HK-2 (cell line): Measurements from ENCODE around the gene CFAP46.
"Not testable (repeated sequence)": the region's sequence is repeated elsewhere in the genome, so short reads cannot be mapped to it uniquely, and the experiment has no call there.

ENCODE experiments used
- DNase-seq: peaks from one replicate; pipeline ENCODE4 v3.0.0-alpha.2; 2018; ENCODE audit not compliant: unreplicated experiment

The CFAP46 gene

GRCh38 chr10:132914732-132915131 lies 27.6 kb downstream of the CFAP46 start:
- DNase-seq: no peak

GRCh38 chr10:132913559-132914115 lies 28.7 kb downstream of the CFAP46 start:
- DNase-seq: no peak

- no peak for DNase-seq
Observed at GRCh38 chr10:132912713-132913558, 29.4 kb downstream of the CFAP46 start.

- DNase-seq: no peak
Observed at GRCh38 chr10:132912225-132912712, 30.1 kb downstream of the CFAP46 start.

GRCh38 chr10:132911786-132912097 lies 30.6 kb downstream of the CFAP46 start:
- no peak for DNase-seq

GRCh38 chr10:132910901-132911785 lies 31.2 kb downstream of the CFAP46 start:
- DNase-seq: no peak

- no peak for DNase-seq
Observed at GRCh38 chr10:132910186-132910880, 32.0 kb downstream of the CFAP46 start.

- DNase-seq: no peak
Observed at GRCh38 chr10:132909491-132910071, 32.8 kb downstream of the CFAP46 start.

GRCh38 chr10:132908621-132909295 lies 33.6 kb downstream of the CFAP46 start:
- no peak for DNase-seq

GRCh38 chr10:132907821-132908620 lies 34.3 kb downstream of the CFAP46 start:
- no peak for DNase-seq

- no peak for DNase-seq
Observed at GRCh38 chr10:132906836-132907235, 35.5 kb downstream of the CFAP46 start.

GRCh38 chr10:132906106-132906505 lies 36.3 kb downstream of the CFAP46 start:
- no peak for DNase-seq

- no peak for DNase-seq
Observed at GRCh38 chr10:132905661-132906060, 36.7 kb downstream of the CFAP46 start.

- no peak for DNase-seq
Observed at GRCh38 chr10:132904814-132905649, 37.3 kb downstream of the CFAP46 start.

GRCh38 chr10:132904181-132904813 lies 38.1 kb downstream of the CFAP46 start:
- DNase-seq: peak; percentile 56

GRCh38 chr10:132902656-132903575 lies 39.5 kb downstream of the CFAP46 start:
- not testable (repeated sequence) for DNase-seq

GRCh38 chr10:132901351-132901750 lies 41.0 kb downstream of the CFAP46 start:
- no peak for DNase-seq
